Astrocyte of the cerebellum (primary cell): ENCODE results near the gene LNX1.
"Not testable (repeated sequence)": the region's sequence is repeated elsewhere in the genome, so short reads cannot be mapped to it uniquely, and the experiment has no call there.

Experiments
- DNase-seq: peaks from one replicate; pipeline ENCODE4 v3.0.0-alpha.2; 2011; ENCODE audit warnings: low read depth
- H3K4me3 ChIP-seq: 2 replicates; pipeline ENCODE4 v1.5.1; 2011; ENCODE audit warnings: mild to moderate bottlenecking, low read depth, low read length, moderate library complexity
- in situ Hi-C: cut with HindIII; loops from 2 replicates; pipeline ENCODE4 v1.10.0; 2017; ENCODE audit warnings: low sequenced_read_pairs
- TF ChIP-seq, protein P1 (sequence below): IDR thresholded peaks from 2 replicates; pipeline ENCODE4 v1.5.1; 2012; ENCODE audit warnings: low read length, low read depth, moderate library complexity, mild to moderate bottlenecking; ENCODE audit errors: missing control alignments

Gene LNX1

DNA sequence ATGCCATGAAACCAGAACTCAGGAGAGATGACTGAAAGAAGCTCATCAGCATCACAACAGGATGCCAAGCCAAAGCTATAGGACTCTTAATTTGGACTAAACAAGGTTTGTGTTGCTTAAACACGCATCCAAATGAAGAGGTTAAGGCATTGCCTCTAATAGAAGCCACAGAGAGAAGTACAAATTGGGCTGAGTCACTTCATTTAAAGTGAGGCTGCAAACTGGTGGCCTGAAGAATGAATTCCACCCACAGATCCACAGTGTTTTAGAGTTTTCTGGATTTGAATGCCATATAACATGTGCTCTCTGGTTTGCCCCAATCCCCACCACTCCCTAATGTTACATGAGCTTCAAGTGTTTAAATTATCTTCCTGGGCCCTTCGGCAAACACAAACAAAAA lies 110.4 kb downstream of the LNX1 start:
- no peak overlapping the region for H3K4me3 ChIP-seq
- DNase-seq = no peak
- TF ChIP-seq, protein P1, sequence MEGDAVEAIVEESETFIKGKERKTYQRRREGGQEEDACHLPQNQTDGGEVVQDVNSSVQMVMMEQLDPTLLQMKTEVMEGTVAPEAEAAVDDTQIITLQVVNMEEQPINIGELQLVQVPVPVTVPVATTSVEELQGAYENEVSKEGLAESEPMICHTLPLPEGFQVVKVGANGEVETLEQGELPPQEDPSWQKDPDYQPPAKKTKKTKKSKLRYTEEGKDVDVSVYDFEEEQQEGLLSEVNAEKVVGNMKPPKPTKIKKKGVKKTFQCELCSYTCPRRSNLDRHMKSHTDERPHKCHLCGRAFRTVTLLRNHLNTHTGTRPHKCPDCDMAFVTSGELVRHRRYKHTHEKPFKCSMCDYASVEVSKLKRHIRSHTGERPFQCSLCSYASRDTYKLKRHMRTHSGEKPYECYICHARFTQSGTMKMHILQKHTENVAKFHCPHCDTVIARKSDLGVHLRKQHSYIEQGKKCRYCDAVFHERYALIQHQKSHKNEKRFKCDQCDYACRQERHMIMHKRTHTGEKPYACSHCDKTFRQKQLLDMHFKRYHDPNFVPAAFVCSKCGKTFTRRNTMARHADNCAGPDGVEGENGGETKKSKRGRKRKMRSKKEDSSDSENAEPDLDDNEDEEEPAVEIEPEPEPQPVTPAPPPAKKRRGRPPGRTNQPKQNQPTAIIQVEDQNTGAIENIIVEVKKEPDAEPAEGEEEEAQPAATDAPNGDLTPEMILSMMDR = no peak
- in situ Hi-C loops = no loop called here

DNA sequence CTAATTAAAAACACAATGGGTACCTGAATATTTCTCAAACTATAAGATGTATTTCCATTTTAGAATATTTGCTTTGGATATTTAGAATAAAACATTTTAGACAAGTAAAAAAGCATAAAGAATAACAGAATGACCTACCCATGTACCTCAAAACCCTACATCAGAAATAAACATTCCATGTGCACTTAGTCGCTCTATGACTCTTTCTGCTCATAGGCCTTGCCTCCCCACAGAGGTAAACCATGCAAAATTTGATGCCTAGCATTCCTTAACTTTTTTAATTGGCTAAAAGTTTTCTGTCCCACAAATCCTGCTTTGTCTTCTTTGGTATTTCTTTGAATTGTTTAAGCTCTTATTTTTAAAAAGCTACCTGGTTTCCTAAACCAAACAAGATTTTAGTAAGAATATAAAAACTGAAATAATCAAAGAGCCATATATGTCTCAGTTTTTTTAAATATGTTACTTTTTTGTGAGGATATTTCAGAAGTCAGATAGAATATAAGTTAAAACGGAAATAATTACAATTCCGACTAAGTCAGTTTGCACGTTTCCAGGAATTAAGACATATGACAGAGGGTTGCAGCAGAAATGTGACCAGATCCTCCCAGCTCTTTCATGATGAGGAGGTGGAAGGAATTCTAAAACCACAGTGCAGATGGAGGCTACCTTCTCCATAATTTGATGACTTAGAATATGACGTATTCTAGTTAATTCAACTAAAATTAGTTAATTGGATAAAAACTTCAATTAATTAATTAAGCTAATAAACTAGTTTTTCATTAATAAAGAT lies 111.4 kb downstream of the LNX1 start:
- TF ChIP-seq, protein P1 = no peak
- in situ Hi-C loops = no loop called here
- no peak overlapping the region for H3K4me3 ChIP-seq

DNA sequence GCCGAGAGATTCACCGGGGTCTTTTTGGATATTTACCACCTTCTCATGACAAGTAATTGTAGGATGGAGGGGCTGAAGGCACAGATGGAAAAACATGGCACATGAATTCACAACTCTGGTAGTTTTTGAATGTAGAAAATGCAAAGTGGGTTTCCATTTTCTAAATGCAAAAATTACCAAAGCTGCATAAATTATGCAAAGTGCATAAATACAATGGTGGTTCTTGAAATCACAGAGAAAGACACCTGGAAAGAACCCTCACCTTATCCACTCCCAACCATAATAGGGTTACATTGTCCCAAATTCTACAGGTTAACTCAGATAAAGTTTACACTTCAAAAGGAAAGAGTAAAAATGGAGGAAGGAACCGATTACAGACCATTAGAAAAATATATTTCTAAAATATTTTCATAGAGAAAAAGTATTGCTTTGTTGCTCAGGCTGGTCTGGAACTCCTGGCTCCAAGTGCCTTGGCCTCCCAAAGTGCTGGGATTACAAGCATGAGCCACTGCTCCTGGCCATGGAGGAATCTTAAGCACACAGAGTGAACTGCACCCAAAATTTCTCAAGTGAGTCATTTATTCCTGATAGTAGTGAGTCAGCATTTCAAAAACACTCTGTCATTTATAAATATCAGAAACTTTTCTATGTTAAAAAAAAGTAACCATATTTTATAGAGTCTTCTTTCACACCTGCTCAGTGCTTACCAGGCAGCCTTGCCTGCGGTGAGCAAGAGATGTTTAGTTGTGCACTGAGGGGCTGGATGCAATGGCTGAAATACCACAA lies 112.4 kb downstream of the LNX1 start:
- no peak overlapping the region for H3K4me3 ChIP-seq

More for the DNA sequence above, 111.4 kb downstream of the LNX1 start:
- peak; percentile 42 for DNase-seq

DNA sequence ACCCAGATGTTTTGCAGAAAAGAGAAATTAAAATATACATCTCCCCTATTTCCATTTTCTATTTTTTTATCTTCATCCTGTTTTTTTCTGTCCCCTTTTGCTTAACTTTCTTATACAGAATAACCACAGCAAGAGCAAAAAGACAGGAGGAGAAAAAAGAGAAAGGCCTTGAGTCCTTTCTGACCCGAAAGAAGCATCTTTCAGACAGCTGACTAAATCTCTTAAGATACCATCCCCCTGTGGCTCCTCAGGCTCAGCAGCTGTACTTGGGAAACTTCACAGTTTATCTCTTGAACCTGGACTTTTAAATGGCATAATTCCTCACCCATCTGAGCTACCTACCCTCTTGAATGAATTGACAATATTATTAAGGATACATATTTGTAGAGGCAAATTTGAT lies 113.7 kb downstream of the LNX1 start:
- H3K4me3 ChIP-seq = no peak overlapping the region
- TF ChIP-seq, protein P1 = no peak
- in situ Hi-C loops = no loop called here
- DNase-seq = no peak

More for the DNA sequence above, 112.4 kb downstream of the LNX1 start:
- TF ChIP-seq, protein P1 = no peak
- no peak for DNase-seq
- in situ Hi-C loops = no loop called here

DNA sequence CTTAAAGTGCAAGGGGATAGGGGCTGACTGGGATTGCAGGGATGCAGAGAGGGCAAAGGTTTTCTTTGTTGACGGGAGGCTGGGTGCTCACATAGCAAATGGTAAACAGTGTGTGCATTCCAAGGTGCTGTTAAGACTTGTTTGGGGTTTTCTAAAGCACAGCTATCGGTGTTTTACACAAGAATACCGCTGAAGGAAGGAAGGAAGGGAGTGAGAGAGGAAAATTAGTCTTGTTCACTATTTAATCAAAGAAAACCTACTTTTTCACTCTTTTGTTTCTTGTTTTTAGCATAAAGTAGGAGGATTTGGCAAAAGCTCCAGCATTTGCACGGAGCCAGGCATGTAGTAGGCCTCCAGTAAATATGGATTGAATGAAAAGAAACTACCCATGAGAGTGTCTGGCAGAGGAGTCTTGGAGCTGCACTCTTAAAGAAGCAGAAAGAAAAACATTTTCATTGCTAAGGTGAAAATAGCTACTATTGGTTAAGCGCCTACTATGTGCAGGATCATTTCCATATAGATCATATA lies 114.2 kb downstream of the LNX1 start:
- DNase-seq = no peak
- in situ Hi-C loops = no loop called here
- H3K4me3 ChIP-seq = no peak overlapping the region
- TF ChIP-seq, protein P1 = no peak

DNA sequence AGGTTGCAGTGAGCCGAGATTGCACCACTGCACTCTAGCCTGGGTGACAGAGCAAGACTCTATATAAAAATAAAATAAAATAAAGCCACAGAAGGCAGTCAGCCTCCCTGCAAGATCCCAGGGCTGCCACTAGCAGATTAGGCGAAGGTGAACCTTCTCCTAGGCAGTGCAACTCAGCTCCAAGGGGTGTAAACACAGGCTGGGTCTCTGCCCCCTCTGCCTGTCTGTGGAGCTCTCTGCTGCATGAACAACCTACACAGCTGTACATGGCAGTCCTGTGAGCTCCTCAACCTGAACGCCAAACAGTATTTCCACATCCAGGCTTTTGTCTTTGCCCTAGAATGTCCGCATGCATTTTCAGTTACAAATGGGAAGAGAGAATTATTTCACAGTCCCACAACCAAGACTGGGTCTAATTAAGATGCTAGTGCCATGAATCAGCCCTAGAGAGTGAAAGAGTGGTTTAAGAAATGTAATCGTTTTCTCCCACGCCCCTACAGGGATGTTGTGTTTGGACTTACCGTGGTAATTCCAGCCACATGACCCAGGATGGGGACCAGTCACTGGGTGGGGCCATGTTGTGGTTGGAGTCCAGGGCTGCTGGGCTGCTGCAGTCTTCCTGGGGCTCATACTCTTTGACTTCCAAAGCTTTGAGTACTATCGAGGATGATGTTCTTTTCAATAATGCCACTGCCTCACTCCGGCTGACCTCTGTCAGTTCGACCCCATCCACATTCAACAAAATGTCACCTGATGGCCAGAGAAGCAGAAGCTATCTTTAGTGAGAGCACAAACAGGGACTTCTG lies 114.9 kb downstream of the LNX1 start:
- in situ Hi-C loops = no loop called here
- TF ChIP-seq, protein P1 = no peak
- peak; percentile 94 for DNase-seq
- H3K4me3 ChIP-seq = no peak overlapping the region

DNA sequence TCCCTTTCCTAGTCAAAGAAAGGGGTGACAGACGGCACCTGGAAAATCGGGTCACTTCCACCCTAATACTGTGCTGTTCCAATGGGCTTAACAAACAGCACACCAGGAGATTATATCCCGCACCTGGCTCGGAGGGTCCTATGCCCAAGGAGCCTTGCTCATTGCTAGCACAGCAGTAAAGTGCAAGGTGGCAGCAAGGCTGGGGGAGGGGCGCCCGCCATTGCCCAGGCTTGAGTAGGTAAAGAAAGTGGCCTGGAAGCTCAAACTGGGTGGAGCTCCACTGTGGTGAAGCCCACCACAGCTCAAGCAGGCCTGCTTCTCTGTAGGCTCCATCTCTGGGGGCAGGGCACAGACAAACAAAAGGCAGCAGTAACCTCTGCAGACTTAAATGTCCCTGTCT lies 124.7 kb downstream of the LNX1 start:
- H3K4me3 ChIP-seq, DNase-seq, in situ Hi-C loops: not testable (repeated sequence)
